MCF 10A (cell line): ENCODE data around the gene SCN1A. TPM values are rescaled to one million over a fixed set of nuclear protein-coding genes. Genes with fewer than 3 reads are reported as not detected.

ENCODE experiments used
- BruUV-seq: library from RNA; stranded (reverse); fragments of 400-500 nt; replicated peaks from 2 replicates; lab custom pipeline; 2021; lab: Mats Ljungman, UMichigan
- CTCF ChIA-PET: fragments of 300-600 bp; sonication (Branson Sonifier 250); formaldehyde crosslinking; extraction: SDS; loops from one replicate; lab custom pipeline; 2021; ENCODE audit warnings: antibody characterized with exemption, inconsistent platforms; lab: Yijun Ruan, JAX
- POLR2A ChIA-PET: fragments of 300-600, 350-650 bp; sonication (Branson Sonifier 250); formaldehyde crosslinking; extraction: SDS; loops from one replicate; lab custom pipeline; 2020; ENCODE audit warnings: antibody characterized with exemption, inconsistent platforms; lab: Yijun Ruan, JAX
- DNase-seq: peaks from one replicate; pipeline ENCODE4 v3.0.0-alpha.2; 2018; ENCODE audit not compliant: unreplicated experiment
- H3K27ac Mint-ChIP-seq: one replicate; pipeline ENCODE4 v1.8.0; 2022; ENCODE audit warnings: mild to moderate bottlenecking, low read depth, mixed read lengths; ENCODE audit not compliant: unreplicated experiment
- H3K27me3 Mint-ChIP-seq: one replicate; pipeline ENCODE4 v1.8.0; 2022; ENCODE audit warnings: mixed read lengths; ENCODE audit not compliant: insufficient read depth, unreplicated experiment
- H3K36me3 Mint-ChIP-seq: one replicate; pipeline ENCODE4 v1.8.0; 2022; ENCODE audit warnings: mild to moderate bottlenecking, moderate library complexity, mixed read lengths; ENCODE audit not compliant: insufficient read depth, unreplicated experiment
- H3K4me1 Mint-ChIP-seq: one replicate; pipeline ENCODE4 v1.8.0; 2022; ENCODE audit warnings: mixed read lengths; ENCODE audit not compliant: insufficient read depth, unreplicated experiment
- H3K4me3 Mint-ChIP-seq: one replicate; pipeline ENCODE4 v1.8.0; 2022; ENCODE audit warnings: mild to moderate bottlenecking, moderate library complexity, mixed read lengths; ENCODE audit not compliant: unreplicated experiment
- H3K9me3 Mint-ChIP-seq: one replicate; pipeline ENCODE4 v1.8.0; 2022; ENCODE audit warnings: mixed read lengths; ENCODE audit not compliant: unreplicated experiment
- intact Hi-C: fragments of 100-400 bp; cut with micrococcal nuclease; formaldehyde crosslinking; loops from 2 replicates; pipeline ENCODE4 v1.14.1; 2022
- total RNA-seq: library from RNA; stranded (reverse); gene quantifications from 2 replicates; pipeline ENCODE4 v1.2.3, GENCODE V29; 2022
- TF ChIP-seq, protein P1 (sequence below): fragments of 200-600 bp; IDR thresholded peaks from one replicate; pipeline ENCODE4 v1.8.0; 2022; ENCODE audit warnings: antibody characterized with exemption, mild to moderate bottlenecking; ENCODE audit not compliant: unreplicated experiment

Gene SCN1A
- total RNA-seq, 1 experiment from 2014 or later, result not detected

- no TSS peak for BruUV-seq
- H3K4me1 Mint-ChIP-seq, result no peaks in the 10 kb centered on the region
- DNase-seq, result peak; percentile 4
- ChIA-PET POLR2A (no interaction called here), CTCF (no interaction called here)
- H3K27ac Mint-ChIP-seq, result no peak overlapping the region
- peaks cover 51% of the 10 kb centered on the region for H3K27me3 Mint-ChIP-seq
- H3K36me3 Mint-ChIP-seq, result no peaks in the 10 kb centered on the region
- H3K4me3 Mint-ChIP-seq, result no peak overlapping the region
- no peaks in the 10 kb centered on the region for H3K9me3 Mint-ChIP-seq
- TF ChIP-seq, protein P1, sequence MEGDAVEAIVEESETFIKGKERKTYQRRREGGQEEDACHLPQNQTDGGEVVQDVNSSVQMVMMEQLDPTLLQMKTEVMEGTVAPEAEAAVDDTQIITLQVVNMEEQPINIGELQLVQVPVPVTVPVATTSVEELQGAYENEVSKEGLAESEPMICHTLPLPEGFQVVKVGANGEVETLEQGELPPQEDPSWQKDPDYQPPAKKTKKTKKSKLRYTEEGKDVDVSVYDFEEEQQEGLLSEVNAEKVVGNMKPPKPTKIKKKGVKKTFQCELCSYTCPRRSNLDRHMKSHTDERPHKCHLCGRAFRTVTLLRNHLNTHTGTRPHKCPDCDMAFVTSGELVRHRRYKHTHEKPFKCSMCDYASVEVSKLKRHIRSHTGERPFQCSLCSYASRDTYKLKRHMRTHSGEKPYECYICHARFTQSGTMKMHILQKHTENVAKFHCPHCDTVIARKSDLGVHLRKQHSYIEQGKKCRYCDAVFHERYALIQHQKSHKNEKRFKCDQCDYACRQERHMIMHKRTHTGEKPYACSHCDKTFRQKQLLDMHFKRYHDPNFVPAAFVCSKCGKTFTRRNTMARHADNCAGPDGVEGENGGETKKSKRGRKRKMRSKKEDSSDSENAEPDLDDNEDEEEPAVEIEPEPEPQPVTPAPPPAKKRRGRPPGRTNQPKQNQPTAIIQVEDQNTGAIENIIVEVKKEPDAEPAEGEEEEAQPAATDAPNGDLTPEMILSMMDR, result no peak
- intact Hi-C loops, result no loop called here
Measured at GRCh38 chr2:166017208-166017607, 110.6 kb downstream of the SCN1A start.

DNA sequence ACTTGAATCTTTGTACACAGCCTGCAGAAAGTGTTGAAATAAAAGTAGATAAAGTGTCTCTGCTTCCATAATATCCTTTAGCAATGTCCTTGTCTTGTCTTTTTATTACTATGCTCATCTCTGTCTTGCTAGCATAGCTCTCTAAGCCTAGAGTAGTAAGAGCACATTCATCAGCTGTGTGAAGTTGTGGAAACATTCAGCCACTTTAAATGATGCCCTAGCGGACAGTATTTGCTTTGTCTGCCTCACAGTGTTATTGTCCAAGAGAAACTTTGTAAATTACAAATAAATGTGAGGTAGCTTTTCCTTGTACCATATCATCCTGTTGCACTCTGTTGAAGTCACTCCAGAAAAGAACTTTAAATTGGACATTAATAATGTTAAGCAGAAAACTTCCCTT, 113.9 kb downstream of the SCN1A start:
- BruUV-seq, result no TSS peak
- no peak for DNase-seq
- Mint-ChIP-seq H3K9me3 (no peaks in the 10 kb centered on the region), H3K36me3 (no peaks in the 10 kb centered on the region), H3K27me3 (peaks cover 67% of the 10 kb centered on the region), H3K27ac (no peak overlapping the region), H3K4me3 (no peak overlapping the region), H3K4me1 (no peaks in the 10 kb centered on the region)
- intact Hi-C loops, result no loop called here
- CTCF ChIA-PET, result no interaction called here
- TF ChIP-seq, protein P1, result no peak
- POLR2A ChIA-PET, result no interaction called here

DNA sequence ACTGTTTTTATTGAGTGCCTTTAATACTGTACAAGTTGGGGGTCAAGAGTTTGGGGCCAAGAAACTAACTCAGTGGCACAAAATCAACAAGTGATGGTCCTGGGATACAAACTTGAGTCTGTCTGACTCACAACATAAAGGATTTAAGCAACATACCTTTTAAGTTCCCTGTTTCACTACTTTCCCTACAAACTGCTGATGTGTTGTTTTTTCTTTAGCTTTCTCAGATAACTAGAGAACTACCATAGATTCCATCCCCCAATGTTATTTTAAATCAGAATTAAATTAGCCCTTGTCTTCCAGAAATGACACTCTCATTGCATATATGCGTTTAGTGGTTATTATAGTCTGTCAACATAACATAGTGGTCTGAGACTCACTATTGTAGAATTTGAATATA, 116.2 kb downstream of the SCN1A start:
- Mint-ChIP-seq H3K36me3 (no peaks in the 10 kb centered on the region), H3K27ac (no peak overlapping the region), H3K4me1 (no peaks in the 10 kb centered on the region), H3K4me3 (no peak overlapping the region), H3K27me3 (peaks cover 75% of the 10 kb centered on the region), H3K9me3 (no peaks in the 10 kb centered on the region)
- ChIA-PET CTCF (interaction anchor here (0.7 kb wide), 1 partner anchor 11 kb away, joined by 4 read pairs; no protein-coding TSS in a partner anchor), POLR2A (no interaction called here)
- no TSS peak for BruUV-seq
- intact Hi-C loops, result no loop called here
- DNase-seq, result no peak
- TF ChIP-seq, protein P1, result no peak

DNA sequence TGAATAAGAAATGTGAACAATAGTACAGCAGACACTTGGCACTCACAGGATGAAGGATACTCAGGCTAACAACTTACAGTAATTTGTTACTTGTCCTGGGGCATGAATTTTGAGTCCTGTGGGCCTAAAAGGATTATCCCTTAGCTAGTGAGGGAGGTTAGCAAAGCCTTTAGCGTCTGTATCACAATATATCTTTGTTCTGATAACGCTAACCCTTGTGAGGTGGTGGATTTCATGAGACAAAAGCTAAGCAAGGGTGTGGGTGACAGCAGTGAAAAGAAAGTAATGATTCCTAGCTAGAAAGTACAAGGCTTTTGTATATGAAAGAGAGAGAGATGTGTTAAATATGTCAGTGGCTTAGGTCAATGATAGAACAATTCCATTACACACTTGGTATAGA, 127.4 kb downstream of the SCN1A start:
- ChIA-PET CTCF (interaction anchor here (0.6 to 0.7 kb wide), 3 partner anchors 68 to 623 kb away, joined by 3 to 5 read pairs (median 4); no protein-coding TSS in a partner anchor), POLR2A (interaction anchor here (0.9 kb wide), 1 partner anchor 9 kb away, joined by 3 read pairs; no protein-coding TSS in a partner anchor)
- TF ChIP-seq, protein P1, result no peak

More for the DNA sequence above, 127.4 kb downstream of the SCN1A start:
- no peak for DNase-seq
- no peaks in the 10 kb centered on the region for H3K9me3 Mint-ChIP-seq
- H3K4me3 Mint-ChIP-seq, result no peak overlapping the region
- intact Hi-C loops, result no loop called here
- no peaks in the 10 kb centered on the region for H3K4me1 Mint-ChIP-seq
- H3K36me3 Mint-ChIP-seq, result no peaks in the 10 kb centered on the region
- H3K27me3 Mint-ChIP-seq, result peaks cover 99% of the 10 kb centered on the region
- no peak overlapping the region for H3K27ac Mint-ChIP-seq
- no TSS peak for BruUV-seq
